ENCODE results near the gene TIMM8B.
A peak's percentile ranks its signal among the peaks of the same experiment; 100 is the strongest.
"Not testable (repeated sequence)": the region's sequence is repeated elsewhere in the genome, so short reads cannot be mapped to it uniquely, and the experiment has no call there.

Gene TIMM8B

DNA sequence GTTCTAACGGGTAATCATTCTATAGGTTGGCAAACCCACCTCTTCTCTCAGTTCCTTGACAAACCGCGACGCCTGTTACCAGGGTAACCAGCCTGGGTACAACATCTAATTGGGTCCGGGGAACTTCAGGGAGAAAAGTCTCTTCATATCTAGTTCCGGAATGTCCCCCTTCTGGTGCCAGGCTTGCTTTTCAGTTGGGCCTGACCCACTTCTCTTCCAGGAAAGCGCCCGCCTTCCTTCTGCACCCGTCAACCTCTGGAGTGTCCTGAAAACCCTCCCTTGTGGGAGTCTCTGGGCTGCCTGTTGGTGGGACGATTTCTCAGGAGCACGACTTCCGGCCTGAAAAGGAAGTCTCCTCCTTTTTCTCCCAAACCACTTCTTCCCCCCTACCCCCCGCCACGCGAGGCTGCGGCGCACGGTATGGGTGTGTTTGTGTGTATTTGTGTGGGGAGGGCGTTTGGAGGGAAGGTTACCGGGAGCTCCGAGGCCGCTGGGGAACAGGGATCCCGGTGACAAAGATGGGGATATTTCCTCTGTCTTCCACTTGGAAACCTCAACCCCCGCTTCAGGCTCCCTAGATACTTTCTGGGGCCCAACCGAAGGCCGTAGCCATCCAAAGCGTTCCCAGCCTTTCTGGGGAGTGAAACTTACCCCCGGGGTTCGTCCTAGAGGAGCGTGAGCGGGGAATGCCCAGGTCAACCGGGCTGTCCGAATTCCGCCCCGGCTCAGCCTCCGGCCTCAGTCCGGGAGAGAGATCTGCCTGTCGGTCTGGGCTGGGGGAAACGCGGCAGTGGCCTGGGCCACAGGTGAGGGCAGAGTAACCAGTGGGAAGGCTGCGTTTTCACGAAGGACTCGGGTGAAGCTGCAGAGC, 12.4 kb downstream of the TIMM8B start, which contains the start of the genes NKAPD1 and PIH1D2:
Gene NKAPD1 (plus strand): TSS at position 359 of the 871 bp plus-strand sequence. CDS start 1,276 bp downstream, outside the sequence.
Gene PIH1D2 (minus strand): TSS at position 77 of the 871 bp plus-strand sequence. CDS start 843 bp downstream, outside the sequence.
- DNase-seq (ENCODE audit: low spot score), result peak; percentile 69

- DNase-seq (ENCODE audit: low spot score), result no peak
These were observed 23.6 kb downstream of the TIMM8B start for GRCh38 chr11:112062923-112063322.

GRCh38 chr11:112058103-112058502, 28.5 kb downstream of the TIMM8B start:
- no peak for DNase-seq (ENCODE audit: low spot score)

- no peak for DNase-seq (ENCODE audit: low spot score)
These were observed 29.4 kb downstream of the TIMM8B start for GRCh38 chr11:112057170-112057569.

GRCh38 chr11:112051768-112052167, 34.8 kb downstream of the TIMM8B start:
- DNase-seq (ENCODE audit: low spot score), result no peak

GRCh38 chr11:112050721-112051120, 35.8 kb downstream of the TIMM8B start:
- DNase-seq (ENCODE audit: low spot score), result no peak

- DNase-seq (ENCODE audit: low spot score), result no peak
These were observed 36.8 kb downstream of the TIMM8B start for GRCh38 chr11:112049777-112050176.

DNA sequence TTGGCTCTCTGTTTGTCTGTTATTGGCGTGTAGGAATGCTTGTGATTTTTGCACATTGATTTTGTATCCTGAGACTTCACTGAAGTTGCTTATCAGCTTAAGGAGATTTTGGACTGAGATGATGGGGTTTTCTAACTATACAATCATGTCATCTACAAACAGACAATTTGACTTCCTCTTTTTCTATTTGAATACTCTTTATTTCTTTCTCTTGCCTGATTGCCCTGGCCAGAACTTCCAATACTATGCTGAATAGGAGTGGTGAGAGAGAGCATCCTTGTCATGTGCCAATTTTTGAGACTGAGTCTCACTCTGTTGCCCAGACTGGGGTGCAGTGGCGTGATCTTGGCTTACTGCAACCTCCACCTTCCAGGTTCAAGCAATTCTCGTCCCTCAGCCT, 38.3 kb downstream of the TIMM8B start:
- DNase-seq (ENCODE audit: low spot score), result not testable (repeated sequence)

- not testable (repeated sequence) for DNase-seq (ENCODE audit: low spot score)
These were observed 39.9 kb downstream of the TIMM8B start for GRCh38 chr11:112046647-112047046.

DNA sequence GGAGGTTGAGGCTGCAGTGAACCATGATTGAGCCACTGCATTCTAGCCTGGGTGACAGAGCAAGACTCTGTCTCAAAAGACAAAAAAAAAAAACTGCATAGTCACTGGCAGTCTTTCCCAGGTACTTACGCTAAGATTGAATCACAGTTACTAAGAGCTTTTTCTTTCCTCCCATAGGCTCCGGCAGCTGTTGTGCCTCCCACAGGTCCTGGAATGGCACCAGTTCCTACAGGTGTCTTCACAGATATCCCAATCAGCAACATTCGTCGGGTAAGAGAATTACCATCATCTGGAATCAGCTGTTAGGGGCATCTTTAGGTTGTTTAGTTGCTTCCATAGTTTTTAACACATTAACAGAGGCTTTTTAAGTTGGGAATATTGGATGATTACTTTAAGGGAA, 41.6 kb downstream of the TIMM8B start:
- no peak for DNase-seq (ENCODE audit: low spot score)

DNA sequence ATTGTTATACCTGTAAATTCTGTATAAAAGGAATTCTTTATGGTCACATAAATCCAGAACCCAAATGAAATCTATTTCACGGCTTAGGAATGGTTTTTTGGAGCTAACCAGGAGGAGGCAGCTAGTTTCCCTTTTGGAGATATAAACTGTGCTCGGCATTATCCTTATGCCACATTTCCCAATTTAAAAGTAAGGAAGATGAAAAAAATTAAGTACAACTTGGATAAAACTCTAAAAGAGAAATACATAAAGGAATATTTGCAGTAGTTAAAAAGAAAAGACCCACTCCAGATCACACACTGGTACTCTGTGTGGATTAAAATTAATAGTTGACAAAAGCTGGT, 43.6 kb downstream of the TIMM8B start:
- no peak for DNase-seq (ENCODE audit: low spot score)

DNA sequence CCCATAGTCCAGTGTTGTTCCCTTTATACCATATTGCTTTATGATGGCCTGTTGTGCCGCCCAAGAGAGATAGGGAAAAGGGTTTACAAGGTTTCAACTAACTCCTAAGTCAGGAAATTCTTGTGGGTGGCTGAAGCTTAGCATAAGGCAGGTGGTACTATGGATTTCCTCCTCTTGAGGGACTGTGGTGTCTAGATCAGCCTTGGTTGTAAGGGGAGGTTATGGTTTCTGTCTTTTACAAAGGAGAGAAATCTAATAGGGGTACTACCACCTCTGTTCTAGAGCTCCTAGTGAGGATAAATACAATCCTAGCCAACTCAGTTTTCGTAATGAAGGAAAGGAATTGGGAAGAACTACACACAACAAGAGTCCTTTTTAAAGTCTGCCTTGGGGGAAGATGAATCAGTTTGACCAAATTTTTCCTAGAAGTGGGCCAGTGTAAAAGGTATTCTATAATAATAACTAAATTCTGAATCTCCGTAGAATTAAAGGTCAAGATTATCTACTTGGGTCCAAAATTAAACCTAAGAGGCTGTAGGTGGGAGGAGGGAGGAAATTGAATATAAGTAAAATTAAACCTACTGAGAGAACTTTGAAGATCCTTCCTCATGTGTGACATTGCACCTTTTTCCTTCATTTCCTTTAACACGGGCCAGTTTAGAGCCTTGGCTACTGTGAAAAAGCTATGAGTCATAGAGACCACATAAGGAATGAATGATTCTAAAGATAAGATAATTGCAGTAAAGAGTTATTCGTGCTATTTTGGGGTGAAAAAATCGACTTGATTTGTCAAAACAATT, 44.2 kb downstream of the TIMM8B start:
- DNase-seq (ENCODE audit: low spot score), result no peak

- no peak for DNase-seq (ENCODE audit: low spot score)
These were observed 49.0 kb downstream of the TIMM8B start for GRCh38 chr11:112037527-112037926.
